MM.1S (cell line): ENCODE results near the gene SLC16A12.

Experiments used
- DNase-seq: peaks from one replicate; pipeline ENCODE4 v3.0.0-alpha.2; 2015
- H2AFZ ChIP-seq: fragments of 300-600 bp; sonication (generic); 2 replicates; pipeline ENCODE4 v1.6.0; 2016; ENCODE audit warnings: antibody characterized with exemption, low read length
- H3F3A ChIP-seq: fragments of 300-600 bp; sonication (generic); 2 replicates; pipeline ENCODE4 v1.6.1; 2016; ENCODE audit warnings: mild to moderate bottlenecking, antibody characterized with exemption, low read length, moderate library complexity, mixed read lengths; ENCODE audit not compliant: insufficient read depth
- H3K27ac ChIP-seq: fragments of 300-600 bp; sonication (generic); 2 replicates; pipeline ENCODE4 v1.5.1; 2016; ENCODE audit warnings: mild to moderate bottlenecking, low read length
- H3K27me3 ChIP-seq: fragments of 300-600 bp; sonication (generic); replicated peaks from 2 replicates; pipeline ENCODE4 v1.6.0; 2016; ENCODE audit warnings: low read length; ENCODE audit not compliant: insufficient read depth
- H3K36me3 ChIP-seq: fragments of 300-600 bp; sonication (generic); replicated peaks from 2 replicates; pipeline ENCODE4 v1.6.1; 2016; ENCODE audit warnings: mild to moderate bottlenecking, low read length, mixed read lengths; ENCODE audit not compliant: insufficient read depth
- H3K4me1 ChIP-seq: fragments of 300-600 bp; sonication (generic); 2 replicates; pipeline ENCODE4 v1.6.1; 2016; ENCODE audit warnings: low read length, mixed read lengths
- H3K4me2 ChIP-seq: fragments of 300-600 bp; sonication (generic); 2 replicates; pipeline ENCODE4 v1.6.0; 2016; ENCODE audit warnings: low read depth, low read length
- H3K4me3 ChIP-seq: fragments of 300-600 bp; sonication (generic); 2 replicates; pipeline ENCODE4 v1.5.1; 2016; ENCODE audit warnings: low read length, mixed read lengths
- H3K79me2 ChIP-seq: fragments of 300-600 bp; sonication (generic); 2 replicates; pipeline ENCODE4 v1.6.1; 2016; ENCODE audit warnings: mixed run types, low read length, mixed read lengths
- H3K9ac ChIP-seq: fragments of 300-600 bp; sonication (generic); 2 replicates; pipeline ENCODE4 v1.6.1; 2016; ENCODE audit warnings: low read length, mixed read lengths
- H3K9me2 ChIP-seq: fragments of 300-600 bp; sonication (generic); replicated peaks from 2 replicates; pipeline ENCODE4 v1.6.1; 2016; ENCODE audit warnings: mild to moderate bottlenecking, low read length, mixed read lengths; ENCODE audit not compliant: insufficient read depth
- H3K9me3 ChIP-seq: fragments of 300-600 bp; sonication (generic); replicated peaks from 2 replicates; pipeline ENCODE4 v1.6.1; 2016; ENCODE audit warnings: mild to moderate bottlenecking, low read length, mixed read lengths; ENCODE audit not compliant: insufficient read depth
- H4K20me1 ChIP-seq: fragments of 300-600 bp; sonication (generic); 2 replicates; pipeline ENCODE4 v1.6.1; 2016; ENCODE audit warnings: mild to moderate bottlenecking, low read length, moderate library complexity, mixed read lengths; ENCODE audit not compliant: insufficient read depth
- CTCF ChIP-seq: fragments of 300-600 bp; sonication (generic); IDR thresholded peaks from 2 replicates; pipeline ENCODE4 v1.5.1; 2016; ENCODE audit warnings: antibody characterized with exemption, low read length, mixed read lengths
- EZH2 ChIP-seq: fragments of 300-600 bp; sonication (generic); optimal IDR thresholded peaks from 2 replicates; pipeline ENCODE3; 2017; ENCODE audit warnings: low read depth, mild to moderate bottlenecking, antibody characterized with exemption, low read length, mixed read lengths
- EZH2phosphoT487 ChIP-seq: fragments of 300-600 bp; sonication (generic); IDR thresholded peaks from 2 replicates; pipeline ENCODE4 v1.6.1; 2018; ENCODE audit warnings: antibody characterized with exemption, low read length

SLC16A12 gene

DNA sequence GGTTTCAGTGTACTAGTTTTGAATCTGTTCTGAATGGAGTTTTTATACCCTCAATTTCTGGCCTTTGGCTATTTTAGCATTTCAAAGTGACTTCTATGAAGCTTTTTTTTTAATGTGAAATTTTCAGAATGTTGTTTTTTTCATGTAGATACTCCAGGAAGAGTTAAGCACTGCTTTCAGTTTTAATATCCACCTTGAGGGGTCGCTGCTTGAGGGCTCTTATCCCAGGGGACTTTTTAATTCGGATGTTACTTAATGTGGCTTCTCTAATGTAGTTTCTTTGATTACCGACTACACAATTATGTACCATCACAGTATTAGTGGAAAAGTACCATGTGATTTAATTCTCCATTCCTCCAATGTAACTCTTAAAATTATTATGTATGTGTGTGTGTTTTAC lies 115.8 kb downstream of the SLC16A12 start:
- no peak overlapping the region for H3K4me2 ChIP-seq
- no peak overlapping the region for H3K9ac ChIP-seq

DNA sequence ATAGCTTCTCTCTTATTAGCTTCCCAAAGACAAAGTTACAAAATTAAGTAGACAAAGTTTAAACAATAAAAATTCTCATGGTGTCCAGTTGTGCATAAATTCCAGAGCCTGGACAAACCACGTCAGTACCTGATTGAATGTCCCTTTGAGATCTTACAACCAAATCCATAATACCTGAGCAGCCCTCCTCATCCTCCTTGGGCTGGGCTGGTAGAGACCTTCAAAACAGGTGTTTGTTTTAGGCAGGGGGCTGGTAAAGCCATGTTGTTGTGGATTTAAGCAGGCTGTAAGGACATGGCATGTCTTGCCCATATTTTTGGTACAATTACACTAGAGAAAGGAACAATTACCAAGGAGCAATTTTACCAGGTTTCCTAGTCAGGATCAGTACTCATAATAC lies 118.9 kb downstream of the SLC16A12 start:
- peak overlapping the region; percentile 67; the same call in 1 of the 2 replicates for H3K4me2 ChIP-seq

More for the DNA sequence above, 115.8 kb downstream of the SLC16A12 start:
- H3K9me2 ChIP-seq = no peaks in the 10 kb centered on the region
- H3K4me1 ChIP-seq = peaks cover 13% of the 10 kb centered on the region
- no peak for TF ChIP-seq EZH2phosphoT487
- TF ChIP-seq CTCF = peak; percentile 13; the same call in 1 of the 2 replicates
- no peak overlapping the region for H2AFZ ChIP-seq
- H3K9me3 ChIP-seq = no peaks in the 10 kb centered on the region
- H3K27me3 ChIP-seq = no peaks in the 10 kb centered on the region
- H4K20me1 ChIP-seq = no peaks in the 10 kb centered on the region
- no peak overlapping the region for H3K27ac ChIP-seq
- no peaks in the 10 kb centered on the region for H3K36me3 ChIP-seq
- no peak overlapping the region for H3K4me3 ChIP-seq
- DNase-seq = no peak
- H3F3A ChIP-seq = peaks cover under 1% of the 10 kb centered on the region; the same call in 1 of the 2 replicates
- H3K79me2 ChIP-seq = peaks cover 33% of the 10 kb centered on the region

GRCh38 chr10:89414879-89415821 lies 120.2 kb downstream of the SLC16A12 start:
- H3K4me1 ChIP-seq = peaks cover 4% of the 10 kb centered on the region; the same call in 1 of the 2 replicates
- peak; percentile 43 for DNase-seq
- peak overlapping the region; percentile 75; the same call in 1 of the 2 replicates for H3K27ac ChIP-seq
- H4K20me1 ChIP-seq = no peaks in the 10 kb centered on the region
- H3K4me2 ChIP-seq = peak overlapping the region; percentile 67
- H3F3A ChIP-seq = peaks cover 8% of the 10 kb centered on the region
- H3K79me2 ChIP-seq = peaks cover 33% of the 10 kb centered on the region
- H2AFZ ChIP-seq = peak overlapping the region; percentile 84
- H3K9me3 ChIP-seq = no peaks in the 10 kb centered on the region
- peak overlapping the region; percentile 73 for H3K9ac ChIP-seq
- H3K9me2 ChIP-seq = no peaks in the 10 kb centered on the region
- H3K27me3 ChIP-seq = no peaks in the 10 kb centered on the region
- TF ChIP-seq CTCF = no peak
- TF ChIP-seq EZH2phosphoT487 = no peak
- TF ChIP-seq EZH2 = no peak
- H3K36me3 ChIP-seq = no peaks in the 10 kb centered on the region
- peak overlapping the region; percentile 92 for H3K4me3 ChIP-seq

More for the DNA sequence above, 118.9 kb downstream of the SLC16A12 start:
- no peak for TF ChIP-seq EZH2
- no peak for TF ChIP-seq EZH2phosphoT487
- TF ChIP-seq CTCF = no peak
- no peaks in the 10 kb centered on the region for H3K9me2 ChIP-seq
- H3K9me3 ChIP-seq = no peaks in the 10 kb centered on the region
- no peak overlapping the region for H3K4me3 ChIP-seq
- H3K79me2 ChIP-seq = peaks cover 33% of the 10 kb centered on the region
- no peak for DNase-seq
- no peaks in the 10 kb centered on the region for H3K27me3 ChIP-seq
- no peak overlapping the region for H3K9ac ChIP-seq
- H4K20me1 ChIP-seq = no peaks in the 10 kb centered on the region
- H3K36me3 ChIP-seq = no peaks in the 10 kb centered on the region
- peaks cover 13% of the 10 kb centered on the region for H3K4me1 ChIP-seq
- no peak overlapping the region for H3K27ac ChIP-seq
- H2AFZ ChIP-seq = no peak overlapping the region
- H3F3A ChIP-seq = peaks cover 8% of the 10 kb centered on the region
